ENCODE data around the gene TAX1BP3.
A peak's percentile ranks its signal among the peaks of the same experiment; 100 is the strongest.

The TAX1BP3 gene

DNA sequence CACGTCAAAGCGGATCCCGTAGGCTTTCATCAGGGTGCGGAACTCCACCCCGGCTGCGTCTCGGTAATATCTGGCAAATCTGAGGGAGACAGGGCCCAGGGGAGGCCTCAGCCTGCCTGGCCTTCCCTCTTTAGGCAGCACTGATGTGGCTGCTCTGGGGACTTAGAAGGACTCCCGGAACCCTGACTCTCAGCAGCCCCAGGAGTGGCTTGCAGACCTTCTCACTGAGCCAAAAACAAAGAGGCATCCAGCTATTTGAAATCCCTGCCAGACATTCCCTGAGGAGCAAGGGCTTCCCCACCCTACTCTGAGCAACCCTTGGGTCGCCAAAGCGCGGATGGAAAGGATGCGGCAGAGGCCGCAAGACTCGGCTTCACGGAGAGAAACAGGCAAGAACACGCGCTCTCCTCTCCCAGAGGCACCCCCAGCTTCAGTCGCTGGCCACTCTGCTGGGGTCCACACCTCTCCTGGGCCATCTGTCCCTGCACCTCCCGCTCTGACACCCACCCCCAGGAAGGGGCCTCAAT, 19.7 kb upstream of the TAX1BP3 start:
- no peak overlapping the region for H3K4me2 ChIP-seq (ENCODE audit: low read depth, low read length)
- no peaks in the 10 kb centered on the region for H3F3A ChIP-seq (ENCODE audit: insufficient read depth, low read length)
- H3K9ac ChIP-seq (ENCODE audit: low read length), result no peak overlapping the region
- no peak overlapping the region for H3K27ac ChIP-seq (ENCODE audit: low read length)
- H3K36me3 ChIP-seq (replicated peaks; ENCODE audit: insufficient read depth, low read length), result no peaks in the 10 kb centered on the region
- no peaks in the 10 kb centered on the region for H3K27me3 ChIP-seq (replicated peaks; ENCODE audit: insufficient read depth, low read length)
- H2AFZ ChIP-seq (ENCODE audit: low read length), result no peak overlapping the region
- no peaks in the 10 kb centered on the region for H3K4me1 ChIP-seq (ENCODE audit: low read length)
- H3K79me2 ChIP-seq (ENCODE audit: low read length), result peaks cover 23% of the 10 kb centered on the region
- no peak overlapping the region for H3K4me3 ChIP-seq (ENCODE audit: low read length)
- H3K9me2 ChIP-seq (replicated peaks; ENCODE audit: insufficient read depth, low read length), result no peaks in the 10 kb centered on the region
- no peaks in the 10 kb centered on the region for H4K20me1 ChIP-seq (ENCODE audit: insufficient read depth, low read length)
- peak; percentile 3 for DNase-seq
- no peaks in the 10 kb centered on the region for H3K9me3 ChIP-seq (replicated peaks; ENCODE audit: insufficient read depth, low read length)
- TF ChIP-seq EZH2phosphoT487 (IDR thresholded peaks at IDR 0.05; ENCODE audit: low read length) (no peak), EZH2 (optimal IDR thresholded peaks at IDR 0.05; ENCODE audit: low read depth, low read length) (no peak)
- TF ChIP-seq, protein P1, sequence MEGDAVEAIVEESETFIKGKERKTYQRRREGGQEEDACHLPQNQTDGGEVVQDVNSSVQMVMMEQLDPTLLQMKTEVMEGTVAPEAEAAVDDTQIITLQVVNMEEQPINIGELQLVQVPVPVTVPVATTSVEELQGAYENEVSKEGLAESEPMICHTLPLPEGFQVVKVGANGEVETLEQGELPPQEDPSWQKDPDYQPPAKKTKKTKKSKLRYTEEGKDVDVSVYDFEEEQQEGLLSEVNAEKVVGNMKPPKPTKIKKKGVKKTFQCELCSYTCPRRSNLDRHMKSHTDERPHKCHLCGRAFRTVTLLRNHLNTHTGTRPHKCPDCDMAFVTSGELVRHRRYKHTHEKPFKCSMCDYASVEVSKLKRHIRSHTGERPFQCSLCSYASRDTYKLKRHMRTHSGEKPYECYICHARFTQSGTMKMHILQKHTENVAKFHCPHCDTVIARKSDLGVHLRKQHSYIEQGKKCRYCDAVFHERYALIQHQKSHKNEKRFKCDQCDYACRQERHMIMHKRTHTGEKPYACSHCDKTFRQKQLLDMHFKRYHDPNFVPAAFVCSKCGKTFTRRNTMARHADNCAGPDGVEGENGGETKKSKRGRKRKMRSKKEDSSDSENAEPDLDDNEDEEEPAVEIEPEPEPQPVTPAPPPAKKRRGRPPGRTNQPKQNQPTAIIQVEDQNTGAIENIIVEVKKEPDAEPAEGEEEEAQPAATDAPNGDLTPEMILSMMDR (IDR thresholded peaks at IDR 0.05; ENCODE audit: low read length), result no peak

DNA sequence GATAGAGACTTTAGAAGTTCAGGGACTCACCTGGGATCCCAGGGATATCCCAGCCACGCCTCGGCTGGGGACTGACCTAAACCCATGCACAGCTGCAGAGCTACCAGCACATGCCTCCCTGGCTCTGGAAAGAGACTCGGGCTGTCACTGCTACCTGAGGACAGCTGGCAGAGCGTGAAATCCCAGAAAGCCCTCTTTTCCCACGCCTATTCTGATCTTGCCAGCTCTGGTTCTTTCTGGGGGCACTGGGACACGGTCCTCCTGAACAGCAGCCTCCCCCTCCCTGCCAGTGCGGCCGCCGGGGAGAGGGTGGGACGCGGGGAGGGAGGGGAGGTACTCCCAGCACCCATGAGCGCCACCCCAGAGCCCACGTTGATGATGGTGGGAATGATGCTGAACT, 16.8 kb upstream of the TAX1BP3 start:
- no peak overlapping the region for H3K9ac ChIP-seq (ENCODE audit: low read length)
- H3K36me3 ChIP-seq (replicated peaks; ENCODE audit: insufficient read depth, low read length), result no peaks in the 10 kb centered on the region
- H3K4me1 ChIP-seq (ENCODE audit: low read length), result no peaks in the 10 kb centered on the region
- H3F3A ChIP-seq (ENCODE audit: insufficient read depth, low read length), result no peaks in the 10 kb centered on the region
- H2AFZ ChIP-seq (ENCODE audit: low read length), result no peak overlapping the region
- no peaks in the 10 kb centered on the region for H3K9me3 ChIP-seq (replicated peaks; ENCODE audit: insufficient read depth, low read length)
- no peaks in the 10 kb centered on the region for H3K79me2 ChIP-seq (ENCODE audit: low read length)
- H3K27me3 ChIP-seq (replicated peaks; ENCODE audit: insufficient read depth, low read length), result no peaks in the 10 kb centered on the region
- no peak overlapping the region for H3K4me3 ChIP-seq (ENCODE audit: low read length)
- H3K9me2 ChIP-seq (replicated peaks; ENCODE audit: insufficient read depth, low read length), result no peaks in the 10 kb centered on the region
- DNase-seq, result no peak
- no peak overlapping the region for H3K27ac ChIP-seq (ENCODE audit: low read length)
- H4K20me1 ChIP-seq (ENCODE audit: insufficient read depth, low read length), result no peaks in the 10 kb centered on the region
- TF ChIP-seq, protein P1 (IDR thresholded peaks at IDR 0.05; ENCODE audit: low read length), result no peak
- TF ChIP-seq EZH2 (optimal IDR thresholded peaks at IDR 0.05; ENCODE audit: low read depth, low read length) (no peak), EZH2phosphoT487 (IDR thresholded peaks at IDR 0.05; ENCODE audit: low read length) (no peak)
- no peak overlapping the region for H3K4me2 ChIP-seq (ENCODE audit: low read depth, low read length)

DNA sequence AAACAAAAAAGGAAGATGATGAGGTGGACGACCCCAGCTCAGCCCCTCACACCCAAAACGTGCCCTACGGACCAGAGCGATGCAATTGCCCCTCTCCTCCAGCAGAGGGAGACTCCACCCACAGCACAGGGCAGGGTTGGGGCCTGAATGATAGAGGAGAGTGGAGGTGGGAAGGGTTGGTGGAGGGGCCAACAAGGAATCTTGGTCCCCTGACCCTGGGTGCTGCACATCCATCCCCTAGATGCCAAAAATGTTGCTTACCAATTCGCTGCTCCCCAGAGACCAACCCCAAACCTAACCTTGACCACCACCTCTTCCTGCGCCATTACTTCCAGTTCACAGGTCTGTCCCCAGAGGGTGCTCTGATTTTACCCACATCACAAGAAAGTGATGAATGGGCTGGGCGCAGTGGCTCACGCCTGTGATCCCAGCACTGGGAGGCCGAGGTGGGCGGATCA, 14.7 kb upstream of the TAX1BP3 start:
- Histone ChIP-seq H3K4me2 (ENCODE audit: low read depth, low read length) (no peak overlapping the region), H3K4me3 (ENCODE audit: low read length) (no peak overlapping the region), H3K4me1 (ENCODE audit: low read length) (no peaks in the 10 kb centered on the region), H3K9ac (ENCODE audit: low read length) (no peak overlapping the region), H3F3A (ENCODE audit: insufficient read depth, low read length) (no peaks in the 10 kb centered on the region), H3K36me3 (replicated peaks; ENCODE audit: insufficient read depth, low read length) (no peaks in the 10 kb centered on the region), H3K9me2 (replicated peaks; ENCODE audit: insufficient read depth, low read length) (no peaks in the 10 kb centered on the region), H3K79me2 (ENCODE audit: low read length) (no peaks in the 10 kb centered on the region), H3K27me3 (replicated peaks; ENCODE audit: insufficient read depth, low read length) (no peaks in the 10 kb centered on the region), H2AFZ (ENCODE audit: low read length) (no peak overlapping the region), H3K27ac (ENCODE audit: low read length) (no peak overlapping the region), H4K20me1 (ENCODE audit: insufficient read depth, low read length) (no peaks in the 10 kb centered on the region), H3K9me3 (replicated peaks; ENCODE audit: insufficient read depth, low read length) (no peaks in the 10 kb centered on the region)
- TF ChIP-seq EZH2phosphoT487 (IDR thresholded peaks at IDR 0.05; ENCODE audit: low read length), result no peak
- TF ChIP-seq, protein P1 (IDR thresholded peaks at IDR 0.05; ENCODE audit: low read length), result peak; percentile 85
- DNase-seq, result peak; percentile 68
